ENCODE measurements around the gene ZNF593. TPM values are rescaled to one million over a fixed set of nuclear protein-coding genes. Genes with fewer than 3 reads are reported as not detected.

Gene ZNF593
- total RNA-seq, 4 donors from 2014 or later = 10.4 to 41.6 (median 22.5) TPM

Other genes starting within 250 kb of the ZNF593 start
- gene PAFAH2, start 171.8 kb upstream of the ZNF593 start, total RNA-seq = 1 to 10 TPM; 6.1 to 10.0 (median 9.2) TPM
- gene EXTL1, start 148.1 kb upstream of the ZNF593 start, total RNA-seq = 1 to 10 TPM in 1 of 4 donors, under 1 TPM in 2, not detected in 1; 0.33 to 2.1 (median 0.97) TPM
- under 1 TPM in 1 of 4 donors, not detected in 3; 0.17 TPM for gene SLC30A2, start 123.8 kb upstream of the ZNF593 start, total RNA-seq
- gene TRIM63, start 102.3 kb upstream of the ZNF593 start, total RNA-seq = 1 to 10 TPM in 2 of 4 donors, under 1 TPM in 1, not detected in 1; 0.42 to 4.1 (median 2.1) TPM
- gene PDIK1L, start 58.1 kb upstream of the ZNF593 start, total RNA-seq = 1 to 10 TPM; 5.1 to 6.4 (median 5.7) TPM
- 10 to 100 TPM in 2 of 4 donors, 1 to 10 TPM in 2; 2.9 to 17.9 (median 11.6) TPM for gene FAM110D, start 10.8 kb upstream of the ZNF593 start, total RNA-seq
- gene C1orf232, start 945 bp upstream of the ZNF593 start, total RNA-seq = not detected
- not detected for gene ZNF593OS, start 1.9 kb downstream of the ZNF593 start, total RNA-seq
- 1 to 10 TPM; 1.4 to 2.6 (median 1.9) TPM for gene CNKSR1, start 7.6 kb downstream of the ZNF593 start, total RNA-seq
- gene CATSPER4, start 20.7 kb downstream of the ZNF593 start, total RNA-seq = not detected
- gene CEP85, start 64.3 kb downstream of the ZNF593 start, total RNA-seq = 1 to 10 TPM; 3.0 to 6.3 (median 4.8) TPM
- gene SH3BGRL3, start 110.2 kb downstream of the ZNF593 start, total RNA-seq = 10 to 100 TPM; 52.7 to 81.7 (median 59.8) TPM
- gene UBXN11, start 136.7 kb downstream of the ZNF593 start, total RNA-seq = 10 to 100 TPM in 2 of 4 donors, 1 to 10 TPM in 2; 7.1 to 13.3 (median 10.1) TPM
- 10 to 100 TPM in 1 of 4 donors, 1 to 10 TPM in 2, not detected in 1; 3.8 to 14.0 (median 7.1) TPM for gene CD52, start 148.1 kb downstream of the ZNF593 start, total RNA-seq
- under 1 TPM in 2 of 4 donors, not detected in 2; 0.42 to 0.86 TPM for gene CRYBG2, start 184.2 kb downstream of the ZNF593 start, total RNA-seq
- gene ZNF683, start 202.8 kb downstream of the ZNF593 start, total RNA-seq = not detected
- gene LIN28A, start 240.9 kb downstream of the ZNF593 start, total RNA-seq = not detected